Measurements from ENCODE around the gene ELFN2. TPM values are rescaled to one million over a fixed set of nuclear protein-coding genes. Genes with fewer than 3 reads are reported as not detected.

ELFN2 gene, protein sequence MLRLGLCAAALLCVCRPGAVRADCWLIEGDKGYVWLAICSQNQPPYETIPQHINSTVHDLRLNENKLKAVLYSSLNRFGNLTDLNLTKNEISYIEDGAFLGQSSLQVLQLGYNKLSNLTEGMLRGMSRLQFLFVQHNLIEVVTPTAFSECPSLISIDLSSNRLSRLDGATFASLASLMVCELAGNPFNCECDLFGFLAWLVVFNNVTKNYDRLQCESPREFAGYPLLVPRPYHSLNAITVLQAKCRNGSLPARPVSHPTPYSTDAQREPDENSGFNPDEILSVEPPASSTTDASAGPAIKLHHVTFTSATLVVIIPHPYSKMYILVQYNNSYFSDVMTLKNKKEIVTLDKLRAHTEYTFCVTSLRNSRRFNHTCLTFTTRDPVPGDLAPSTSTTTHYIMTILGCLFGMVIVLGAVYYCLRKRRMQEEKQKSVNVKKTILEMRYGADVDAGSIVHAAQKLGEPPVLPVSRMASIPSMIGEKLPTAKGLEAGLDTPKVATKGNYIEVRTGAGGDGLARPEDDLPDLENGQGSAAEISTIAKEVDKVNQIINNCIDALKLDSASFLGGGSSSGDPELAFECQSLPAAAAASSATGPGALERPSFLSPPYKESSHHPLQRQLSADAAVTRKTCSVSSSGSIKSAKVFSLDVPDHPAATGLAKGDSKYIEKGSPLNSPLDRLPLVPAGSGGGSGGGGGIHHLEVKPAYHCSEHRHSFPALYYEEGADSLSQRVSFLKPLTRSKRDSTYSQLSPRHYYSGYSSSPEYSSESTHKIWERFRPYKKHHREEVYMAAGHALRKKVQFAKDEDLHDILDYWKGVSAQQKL
- total RNA-seq, result under 1 TPM in 2 of 4 donors, not detected in 2; 0.30 to 0.76 TPM

DNA sequence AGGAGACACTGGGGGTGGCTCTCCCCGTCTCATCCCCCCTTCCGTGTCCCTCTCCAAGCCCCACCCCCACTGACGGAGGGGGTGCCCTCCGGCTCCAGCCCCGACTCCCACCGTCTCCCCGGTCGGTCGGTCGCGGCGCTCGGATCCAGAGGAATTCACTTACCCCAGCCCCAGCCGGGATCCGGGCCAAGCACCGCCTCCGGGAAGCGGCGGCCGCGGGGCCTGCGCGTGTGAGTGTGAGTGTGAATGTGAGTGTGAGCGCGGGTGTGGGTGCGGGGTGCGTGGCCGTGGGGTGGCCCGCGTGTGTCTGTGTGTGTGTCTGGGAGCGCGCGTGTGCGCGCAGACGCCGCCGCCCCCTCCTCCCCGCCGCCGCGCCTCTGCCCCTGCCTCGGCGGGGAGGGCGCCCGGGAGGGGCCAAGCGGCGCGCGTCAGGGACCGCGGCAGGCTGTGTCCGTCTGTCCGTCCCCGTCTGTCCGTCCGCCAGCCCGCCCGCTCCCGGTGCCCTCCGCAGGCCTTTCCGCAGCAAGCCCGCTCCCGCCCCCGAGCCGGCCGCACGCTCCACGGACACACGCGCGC lies at the start of gene ELFN2:
Gene ELFN2 (minus strand): TSS at position 345 of the 576 bp plus-strand sequence. CDS start 51,945 bp downstream, outside the sequence.
- H3K27ac ChIP-seq, result no peak within 1 kb of the TSS
- no peaks in the 10 kb centered on the region for H3K36me3 ChIP-seq
- no peaks in the 10 kb centered on the region for H3K9me3 ChIP-seq
- H3K4me1 ChIP-seq, result peaks cover 0 to 12% of the 10 kb centered on the region in 2 donors
- peak within 1 kb of the TSS in 1 of 2 donors; percentile 12 for H3K4me3 ChIP-seq
- no peak for TF ChIP-seq POLR2A (IDR thresholded peaks at IDR 0.05)
- TF ChIP-seq, protein P1, sequence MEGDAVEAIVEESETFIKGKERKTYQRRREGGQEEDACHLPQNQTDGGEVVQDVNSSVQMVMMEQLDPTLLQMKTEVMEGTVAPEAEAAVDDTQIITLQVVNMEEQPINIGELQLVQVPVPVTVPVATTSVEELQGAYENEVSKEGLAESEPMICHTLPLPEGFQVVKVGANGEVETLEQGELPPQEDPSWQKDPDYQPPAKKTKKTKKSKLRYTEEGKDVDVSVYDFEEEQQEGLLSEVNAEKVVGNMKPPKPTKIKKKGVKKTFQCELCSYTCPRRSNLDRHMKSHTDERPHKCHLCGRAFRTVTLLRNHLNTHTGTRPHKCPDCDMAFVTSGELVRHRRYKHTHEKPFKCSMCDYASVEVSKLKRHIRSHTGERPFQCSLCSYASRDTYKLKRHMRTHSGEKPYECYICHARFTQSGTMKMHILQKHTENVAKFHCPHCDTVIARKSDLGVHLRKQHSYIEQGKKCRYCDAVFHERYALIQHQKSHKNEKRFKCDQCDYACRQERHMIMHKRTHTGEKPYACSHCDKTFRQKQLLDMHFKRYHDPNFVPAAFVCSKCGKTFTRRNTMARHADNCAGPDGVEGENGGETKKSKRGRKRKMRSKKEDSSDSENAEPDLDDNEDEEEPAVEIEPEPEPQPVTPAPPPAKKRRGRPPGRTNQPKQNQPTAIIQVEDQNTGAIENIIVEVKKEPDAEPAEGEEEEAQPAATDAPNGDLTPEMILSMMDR (IDR thresholded peaks at IDR 0.05), result no peak
- H3K27me3 ChIP-seq, result peaks cover 0 to 20% of the 10 kb centered on the region in 2 donors
- DNase-seq, result no peak
- intact Hi-C loops (cut with DNase I; ENCODE audit: low total_unique reads), result no loop called here

DNA sequence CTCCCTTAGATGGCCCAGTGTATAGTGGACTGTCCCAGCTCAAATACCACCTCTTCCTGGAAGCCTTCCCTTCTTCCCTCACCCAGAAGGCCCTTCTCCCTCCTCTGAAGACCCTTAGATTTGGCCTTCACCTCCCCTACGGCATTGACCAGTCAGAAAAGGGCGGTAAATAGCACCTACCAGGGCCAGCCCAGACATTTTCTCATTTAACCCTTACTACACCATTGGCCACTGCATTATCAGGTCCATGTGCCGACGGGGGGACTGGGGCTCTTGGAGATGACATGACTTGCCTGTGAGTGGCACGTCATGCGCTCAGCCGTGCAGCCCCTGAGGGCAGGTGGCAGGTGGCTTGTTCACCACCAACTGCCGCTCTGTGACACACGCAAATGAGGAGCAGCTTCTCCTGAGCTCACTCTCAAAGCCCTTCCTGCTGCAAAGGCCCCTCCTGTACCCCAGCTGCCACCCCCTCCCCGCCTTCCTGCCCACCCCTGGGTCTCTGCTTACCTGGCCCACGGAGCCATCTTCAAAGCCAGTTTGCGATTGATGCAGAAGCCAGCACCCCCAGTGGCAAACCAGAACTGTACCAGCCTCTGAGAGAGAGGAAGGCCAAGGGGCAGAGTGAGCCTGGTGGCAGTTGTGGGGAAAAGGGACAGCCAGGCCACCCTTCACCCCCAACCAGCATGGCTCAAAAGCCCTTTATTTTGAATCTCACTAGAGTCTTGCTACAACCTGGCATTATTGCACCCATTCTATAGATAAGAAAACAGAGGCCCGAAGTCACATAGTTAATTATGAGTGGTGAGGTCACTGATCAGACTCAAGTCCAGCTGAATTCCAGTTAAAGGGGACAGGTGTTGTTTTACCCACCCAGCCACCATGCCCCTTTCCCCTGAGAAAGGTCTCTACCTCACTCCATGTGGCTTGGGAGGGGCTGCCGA lies 49.4 kb upstream of the ELFN2 start:
- DNase-seq, result no peak
- intact Hi-C loops (cut with DNase I; ENCODE audit: low total_unique reads), result no loop called here
- Histone ChIP-seq H3K4me3 (no peak overlapping the region), H3K36me3 (no peaks in the 10 kb centered on the region), H3K27me3 (no peaks in the 10 kb centered on the region), H3K27ac (no peak overlapping the region), H3K9me3 (no peaks in the 10 kb centered on the region), H3K4me1 (no peaks in the 10 kb centered on the region)
- TF ChIP-seq POLR2A (IDR thresholded peaks at IDR 0.05), result no peak
- TF ChIP-seq, protein P1 (IDR thresholded peaks at IDR 0.05), result no peak

DNA sequence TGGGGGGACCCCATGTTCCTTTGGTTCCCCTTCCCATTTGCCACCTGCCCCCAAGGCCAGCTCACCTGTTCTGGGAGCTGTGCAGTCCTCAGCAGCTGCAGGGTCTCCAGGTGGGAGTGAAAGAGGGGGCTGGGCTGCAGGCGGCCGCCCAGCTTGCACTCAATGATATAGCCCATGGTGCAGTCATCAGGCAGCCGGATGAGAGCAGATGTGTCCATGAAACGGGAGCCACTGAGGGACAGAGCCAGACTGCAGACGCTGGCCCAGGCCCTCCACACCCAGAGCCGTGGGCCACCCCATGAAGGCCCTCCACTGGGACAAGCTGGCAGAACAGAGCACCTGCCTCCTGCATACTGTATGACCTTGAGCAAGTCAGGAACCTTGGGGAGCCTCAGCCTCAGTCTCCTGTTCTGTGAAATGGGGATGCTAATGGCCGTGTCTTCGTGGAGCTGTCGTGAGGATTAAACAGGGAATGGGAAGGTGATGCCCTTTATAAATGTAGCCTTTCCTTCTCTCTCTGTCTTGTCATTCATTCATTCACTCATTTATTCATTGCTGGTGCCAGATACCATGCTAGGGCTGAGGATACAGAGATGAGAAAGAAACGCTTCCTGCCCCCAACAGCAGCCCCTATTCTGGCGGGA lies 47.3 kb upstream of the ELFN2 start:
- Histone ChIP-seq H3K27ac (no peak overlapping the region), H3K36me3 (no peaks in the 10 kb centered on the region), H3K4me3 (no peak overlapping the region), H3K27me3 (no peaks in the 10 kb centered on the region), H3K9me3 (no peaks in the 10 kb centered on the region), H3K4me1 (no peaks in the 10 kb centered on the region)
- no peak for DNase-seq
- intact Hi-C loops (cut with DNase I; ENCODE audit: low total_unique reads), result no loop called here
- TF ChIP-seq POLR2A (IDR thresholded peaks at IDR 0.05), result no peak
- TF ChIP-seq, protein P1 (IDR thresholded peaks at IDR 0.05), result no peak

DNA sequence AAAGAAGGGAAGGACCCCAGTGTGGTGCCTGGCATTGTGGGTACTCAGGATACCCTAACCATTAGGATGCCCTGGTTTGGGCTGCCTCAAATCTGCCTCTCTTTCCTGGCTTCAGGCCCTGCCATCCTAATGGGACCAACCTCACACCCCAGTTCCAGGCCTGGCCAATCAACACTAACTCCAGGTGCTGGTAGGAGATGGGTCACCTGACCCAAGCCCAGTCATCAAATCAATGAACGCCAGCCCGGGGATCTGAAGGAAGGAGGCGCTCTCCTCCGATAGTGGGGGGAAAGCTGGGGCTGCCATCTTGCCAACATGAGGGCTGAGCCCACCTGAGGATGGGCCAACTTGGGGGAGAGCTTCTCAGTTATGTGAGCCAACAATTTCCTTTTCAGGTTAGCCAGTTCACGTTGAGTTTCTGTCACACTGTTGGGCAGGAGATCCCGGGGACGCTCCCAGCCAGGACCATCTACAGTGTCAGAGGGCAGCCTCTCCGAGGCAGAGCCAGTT lies 46.2 kb upstream of the ELFN2 start:
- H3K36me3 ChIP-seq, result no peaks in the 10 kb centered on the region
- no peaks in the 10 kb centered on the region for H3K9me3 ChIP-seq
- DNase-seq, result no peak
- no peak overlapping the region for H3K27ac ChIP-seq
- no peaks in the 10 kb centered on the region for H3K27me3 ChIP-seq
- TF ChIP-seq POLR2A (IDR thresholded peaks at IDR 0.05), result no peak
- no peaks in the 10 kb centered on the region for H3K4me1 ChIP-seq
- intact Hi-C loops (cut with DNase I; ENCODE audit: low total_unique reads), result no loop called here
- H3K4me3 ChIP-seq, result no peak overlapping the region
